22Rv1 (cell line): Measurements from ENCODE around the gene SARNP.

Source experiments
- ZFX ChIP-seq: fragments of 450-650 bp; IDR thresholded peaks from 2 replicates; pipeline ENCODE4 v1.6.1; 2017; ENCODE audit warnings: antibody characterized with exemption, borderline replicate concordance
- TF ChIP-seq, protein P1 (sequence below): fragments of 450-650 bp; IDR thresholded peaks from 2 replicates; pipeline ENCODE4 v1.5.1; 2017; ENCODE audit warnings: mild to moderate bottlenecking

DNA sequence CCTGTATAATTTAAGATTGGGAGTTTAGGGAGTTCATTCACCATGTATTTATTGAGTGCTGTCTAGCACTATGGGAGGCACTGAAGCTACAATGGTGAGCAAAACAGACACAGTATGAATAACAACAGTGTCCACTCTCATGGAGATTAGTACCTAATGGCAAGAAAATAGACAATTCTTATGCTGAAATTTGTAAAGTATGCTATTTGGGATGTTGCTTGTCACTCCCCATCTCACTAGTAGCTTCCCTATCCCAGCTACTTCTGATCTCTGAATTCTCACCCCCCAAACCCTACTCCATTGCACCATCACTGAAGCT lies 70.7 kb downstream of the SARNP start:
- TF ChIP-seq, protein P1, sequence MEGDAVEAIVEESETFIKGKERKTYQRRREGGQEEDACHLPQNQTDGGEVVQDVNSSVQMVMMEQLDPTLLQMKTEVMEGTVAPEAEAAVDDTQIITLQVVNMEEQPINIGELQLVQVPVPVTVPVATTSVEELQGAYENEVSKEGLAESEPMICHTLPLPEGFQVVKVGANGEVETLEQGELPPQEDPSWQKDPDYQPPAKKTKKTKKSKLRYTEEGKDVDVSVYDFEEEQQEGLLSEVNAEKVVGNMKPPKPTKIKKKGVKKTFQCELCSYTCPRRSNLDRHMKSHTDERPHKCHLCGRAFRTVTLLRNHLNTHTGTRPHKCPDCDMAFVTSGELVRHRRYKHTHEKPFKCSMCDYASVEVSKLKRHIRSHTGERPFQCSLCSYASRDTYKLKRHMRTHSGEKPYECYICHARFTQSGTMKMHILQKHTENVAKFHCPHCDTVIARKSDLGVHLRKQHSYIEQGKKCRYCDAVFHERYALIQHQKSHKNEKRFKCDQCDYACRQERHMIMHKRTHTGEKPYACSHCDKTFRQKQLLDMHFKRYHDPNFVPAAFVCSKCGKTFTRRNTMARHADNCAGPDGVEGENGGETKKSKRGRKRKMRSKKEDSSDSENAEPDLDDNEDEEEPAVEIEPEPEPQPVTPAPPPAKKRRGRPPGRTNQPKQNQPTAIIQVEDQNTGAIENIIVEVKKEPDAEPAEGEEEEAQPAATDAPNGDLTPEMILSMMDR: no peak
- no peak for TF ChIP-seq ZFX
